Activated T-helper 1 cell treated with anti-CD3 and anti-CD28 coated beads, Interleukin-12 subunit alpha, Interleukin-12 subunit beta, Interleukin-2, Interleukin-4 antibody, amounts not matched to agents 30 ng/mL and 10 ng/mL and 1 ng/mL, durations not matched to agents 14 hours and 24 hours and 36 hours (primary cell): ENCODE results near the gene CIROP. TPM values are rescaled to one million over a fixed set of nuclear protein-coding genes. Genes with fewer than 3 reads are reported as not detected.

Experiments
- DNase-seq: peaks from one replicate; pipeline ENCODE4 v3.0.0; 2021; ENCODE audit warnings: low spot score
- H3K27ac Mint-ChIP-seq: one replicate; pipeline ENCODE4 v1.8.0; 2021; ENCODE audit warnings: mild to moderate bottlenecking, mixed read lengths
- H3K27me3 Mint-ChIP-seq: one replicate; pipeline ENCODE4 v1.8.0; 2022; ENCODE audit warnings: mild to moderate bottlenecking, moderate library complexity, mixed read lengths; ENCODE audit not compliant: insufficient read depth
- H3K36me3 Mint-ChIP-seq: one replicate; pipeline ENCODE4 v1.8.0; 2021; ENCODE audit warnings: low read depth, mixed read lengths
- H3K4me1 Mint-ChIP-seq: one replicate; pipeline ENCODE4 v1.8.0; 2021; ENCODE audit warnings: low read depth, mixed read lengths
- H3K4me3 Mint-ChIP-seq: one replicate; pipeline ENCODE4 v1.8.0; 2021; ENCODE audit warnings: mild to moderate bottlenecking, moderate library complexity, mixed read lengths
- H3K9me3 Mint-ChIP-seq: one replicate; pipeline ENCODE4 v1.8.0; 2021; ENCODE audit warnings: mixed read lengths
- intact Hi-C: fragments of 100-400 bp; cut with micrococcal nuclease; formaldehyde crosslinking; loops from one replicate; pipeline ENCODE4 v1.15.1; 2024
- total RNA-seq: library from RNA; stranded (reverse); gene quantifications from 2 replicates; pipeline ENCODE4 v1.2.3, GENCODE V29; 2022

The CIROP gene
- total RNA-seq, 1 donor from 2014 or later: not detected

DNA sequence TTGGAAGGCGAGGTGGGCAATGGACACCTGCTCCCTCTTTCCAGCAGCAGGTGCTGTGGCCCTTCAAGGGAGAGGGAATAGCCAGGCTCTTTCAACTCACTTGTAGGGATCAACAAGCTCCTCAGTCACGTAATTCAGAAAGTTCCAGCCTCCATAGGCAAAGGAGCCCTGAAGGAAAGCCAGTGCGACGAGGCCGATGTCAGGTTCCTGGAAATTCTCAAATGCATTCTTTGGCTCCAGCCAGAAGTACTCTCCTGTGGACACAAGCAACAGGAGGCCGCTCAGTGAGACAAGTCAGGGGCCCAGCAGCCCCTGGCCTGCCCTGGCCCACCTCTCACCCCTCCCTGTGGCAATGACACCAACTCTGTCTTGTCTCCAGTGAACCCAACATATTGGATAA is 35.6 kb upstream of the CIROP start:
- Mint-ChIP-seq H3K36me3 (no peaks in the 10 kb centered on the region), H3K27ac (no peak overlapping the region), H3K27me3 (peaks cover 12% of the 10 kb centered on the region), H3K9me3 (no peaks in the 10 kb centered on the region), H3K4me1 (no peaks in the 10 kb centered on the region), H3K4me3 (no peak overlapping the region)
- DNase-seq: no peak
- intact Hi-C loops: no loop called here

- Mint-ChIP-seq H3K36me3 (no peaks in the 10 kb centered on the region), H3K4me3 (no peak overlapping the region), H3K9me3 (no peaks in the 10 kb centered on the region), H3K27me3 (peaks cover 12% of the 10 kb centered on the region), H3K4me1 (no peaks in the 10 kb centered on the region), H3K27ac (no peak overlapping the region)
- intact Hi-C loops: no loop called here
- no peak for DNase-seq
Measured at GRCh38 chr14:23139874-23140273, 35.1 kb upstream of the CIROP start.

- no peak for DNase-seq
- intact Hi-C loops: no loop called here
- Mint-ChIP-seq H3K27ac (no peak overlapping the region), H3K4me1 (no peaks in the 10 kb centered on the region), H3K4me3 (no peak overlapping the region), H3K27me3 (peaks cover 7% of the 10 kb centered on the region), H3K9me3 (no peaks in the 10 kb centered on the region), H3K36me3 (no peaks in the 10 kb centered on the region)
Measured at GRCh38 chr14:23137813-23138535, 33.2 kb upstream of the CIROP start.

- H3K36me3 Mint-ChIP-seq: no peaks in the 10 kb centered on the region
- no peaks in the 10 kb centered on the region for H3K9me3 Mint-ChIP-seq
- intact Hi-C loops: no loop called here
- H3K4me1 Mint-ChIP-seq: no peaks in the 10 kb centered on the region
- DNase-seq: no peak
- H3K27me3 Mint-ChIP-seq: peaks cover 9% of the 10 kb centered on the region
- no peak overlapping the region for H3K4me3 Mint-ChIP-seq
- H3K27ac Mint-ChIP-seq: no peak overlapping the region
Measured at GRCh38 chr14:23137192-23137812, 32.5 kb upstream of the CIROP start.

GRCh38 chr14:23136566-23137133 is 31.9 kb upstream of the CIROP start:
- no peak for DNase-seq
- Mint-ChIP-seq H3K27ac (no peak overlapping the region), H3K9me3 (no peaks in the 10 kb centered on the region), H3K4me1 (no peaks in the 10 kb centered on the region), H3K27me3 (peaks cover 13% of the 10 kb centered on the region), H3K36me3 (no peaks in the 10 kb centered on the region), H3K4me3 (no peak overlapping the region)
- intact Hi-C loops: no loop called here

DNA sequence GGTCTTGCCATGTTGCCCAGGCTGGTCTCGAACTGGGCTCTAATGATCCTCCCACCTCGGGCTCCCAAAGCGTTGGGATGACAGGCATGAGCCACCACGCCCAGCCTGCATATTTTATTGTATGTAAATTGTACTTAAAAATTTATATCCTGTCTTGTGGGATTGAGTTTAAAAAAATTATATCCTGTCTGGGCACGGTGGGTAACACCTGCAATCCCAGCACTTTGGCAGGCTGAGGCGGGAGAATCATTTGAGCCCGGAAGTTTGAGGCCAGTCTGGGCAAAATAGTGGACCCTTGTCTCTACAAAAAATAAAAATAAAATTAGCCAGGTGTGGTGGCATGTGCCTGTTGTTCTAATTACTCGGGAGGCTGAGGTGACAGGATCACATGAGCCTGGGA is 28.2 kb upstream of the CIROP start:
- intact Hi-C loops: no loop called here
- H3K4me1 Mint-ChIP-seq: peaks cover 9% of the 10 kb centered on the region
- H3K36me3 Mint-ChIP-seq: no peaks in the 10 kb centered on the region
- H3K9me3 Mint-ChIP-seq: no peaks in the 10 kb centered on the region
- no peak overlapping the region for H3K4me3 Mint-ChIP-seq
- no peak overlapping the region for H3K27ac Mint-ChIP-seq
- no peak for DNase-seq
- peaks cover 10% of the 10 kb centered on the region for H3K27me3 Mint-ChIP-seq

GRCh38 chr14:23131482-23131881 is 26.7 kb upstream of the CIROP start:
- H3K36me3 Mint-ChIP-seq: no peaks in the 10 kb centered on the region
- peaks cover 11% of the 10 kb centered on the region for H3K27me3 Mint-ChIP-seq
- no peak overlapping the region for H3K27ac Mint-ChIP-seq
- intact Hi-C loops: no loop called here
- no peak overlapping the region for H3K4me3 Mint-ChIP-seq
- peaks cover 12% of the 10 kb centered on the region for H3K4me1 Mint-ChIP-seq
- no peak for DNase-seq
- H3K9me3 Mint-ChIP-seq: no peaks in the 10 kb centered on the region

- intact Hi-C loops: no loop called here
- Mint-ChIP-seq H3K4me3 (no peak overlapping the region), H3K27me3 (peaks cover 12% of the 10 kb centered on the region), H3K9me3 (no peaks in the 10 kb centered on the region), H3K36me3 (no peaks in the 10 kb centered on the region), H3K27ac (no peak overlapping the region), H3K4me1 (peaks cover 12% of the 10 kb centered on the region)
- no peak for DNase-seq
Measured at GRCh38 chr14:23130871-23131270, 26.1 kb upstream of the CIROP start.

DNA sequence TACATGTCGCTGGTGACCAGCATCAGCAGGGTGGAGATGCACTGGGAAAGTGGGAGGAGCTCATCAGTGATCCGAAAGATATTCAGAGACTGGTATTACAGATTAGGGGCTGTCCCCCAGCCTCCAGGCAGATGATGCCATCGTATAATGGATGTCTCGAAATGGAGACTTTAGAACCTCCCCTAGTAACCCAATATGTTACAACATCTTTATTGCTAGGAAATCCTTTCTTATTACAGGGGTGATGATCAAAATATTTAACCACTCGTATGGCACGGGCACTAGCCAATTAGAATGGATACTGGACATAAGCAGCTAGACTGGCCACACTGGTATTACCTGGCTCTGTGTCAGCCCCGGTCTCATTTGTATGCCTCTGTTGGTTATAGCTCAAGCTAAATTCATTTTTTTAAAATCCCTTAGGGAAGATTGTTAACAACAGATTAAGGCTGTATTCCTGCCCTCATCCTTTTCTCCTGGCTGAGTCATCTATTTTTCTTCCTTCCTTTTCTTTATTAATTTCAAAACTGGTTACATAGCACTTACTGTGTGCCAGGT is 25.0 kb upstream of the CIROP start:
- no peak for DNase-seq
- intact Hi-C loops: no loop called here
- Mint-ChIP-seq H3K4me3 (no peak overlapping the region), H3K27me3 (peaks cover 13% of the 10 kb centered on the region), H3K4me1 (peaks cover 12% of the 10 kb centered on the region), H3K36me3 (no peaks in the 10 kb centered on the region), H3K27ac (no peak overlapping the region), H3K9me3 (no peaks in the 10 kb centered on the region)

DNA sequence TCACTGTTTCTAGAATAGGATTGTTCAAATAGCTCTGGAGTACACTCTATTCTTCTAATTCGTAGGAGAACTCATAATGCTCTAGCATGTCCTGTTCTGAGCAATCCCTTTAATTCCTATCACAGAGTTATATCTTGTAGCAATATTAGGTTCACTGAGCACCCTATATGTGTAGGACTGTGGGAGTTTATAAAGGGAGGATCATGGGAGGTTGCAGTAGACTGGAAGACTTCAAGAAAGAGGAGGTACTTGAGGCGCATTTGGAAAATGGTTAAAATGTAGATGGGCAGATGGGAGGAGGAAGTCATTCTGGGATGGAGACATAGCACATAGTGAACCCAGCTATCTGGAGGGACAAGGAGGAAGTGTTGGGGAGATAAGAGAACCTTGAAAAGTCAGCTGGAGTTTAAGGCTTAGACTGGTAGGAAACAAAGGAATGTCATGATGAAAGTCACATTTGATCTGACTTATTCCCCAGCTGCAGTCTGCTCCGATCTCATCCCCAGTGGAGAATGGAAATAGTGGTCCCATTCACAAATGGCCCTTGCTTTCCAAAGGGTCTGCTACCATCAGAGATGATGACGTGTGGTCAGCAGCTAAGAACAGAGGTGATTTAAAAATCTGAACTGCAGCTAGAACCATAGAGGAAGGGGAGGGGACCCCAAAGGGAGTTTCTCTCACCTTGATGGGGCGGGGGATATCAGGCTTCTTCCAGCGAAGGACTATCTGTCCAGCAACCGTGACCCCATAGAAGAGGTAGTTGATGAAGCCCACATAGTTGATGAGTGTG is 24.4 kb upstream of the CIROP start:
- Mint-ChIP-seq H3K4me1 (peaks cover 12% of the 10 kb centered on the region), H3K9me3 (no peaks in the 10 kb centered on the region), H3K36me3 (no peaks in the 10 kb centered on the region), H3K4me3 (no peak overlapping the region), H3K27me3 (peaks cover 13% of the 10 kb centered on the region), H3K27ac (no peak overlapping the region)
- intact Hi-C loops: no loop called here
- DNase-seq: no peak

GRCh38 chr14:23127861-23128260 is 23.1 kb upstream of the CIROP start:
- no peak overlapping the region for H3K4me3 Mint-ChIP-seq
- no peak overlapping the region for H3K27ac Mint-ChIP-seq
- H3K4me1 Mint-ChIP-seq: peaks cover 12% of the 10 kb centered on the region
- H3K27me3 Mint-ChIP-seq: peaks cover 17% of the 10 kb centered on the region
- no peaks in the 10 kb centered on the region for H3K36me3 Mint-ChIP-seq
- H3K9me3 Mint-ChIP-seq: no peaks in the 10 kb centered on the region
- DNase-seq: no peak
- intact Hi-C loops: no loop called here

DNA sequence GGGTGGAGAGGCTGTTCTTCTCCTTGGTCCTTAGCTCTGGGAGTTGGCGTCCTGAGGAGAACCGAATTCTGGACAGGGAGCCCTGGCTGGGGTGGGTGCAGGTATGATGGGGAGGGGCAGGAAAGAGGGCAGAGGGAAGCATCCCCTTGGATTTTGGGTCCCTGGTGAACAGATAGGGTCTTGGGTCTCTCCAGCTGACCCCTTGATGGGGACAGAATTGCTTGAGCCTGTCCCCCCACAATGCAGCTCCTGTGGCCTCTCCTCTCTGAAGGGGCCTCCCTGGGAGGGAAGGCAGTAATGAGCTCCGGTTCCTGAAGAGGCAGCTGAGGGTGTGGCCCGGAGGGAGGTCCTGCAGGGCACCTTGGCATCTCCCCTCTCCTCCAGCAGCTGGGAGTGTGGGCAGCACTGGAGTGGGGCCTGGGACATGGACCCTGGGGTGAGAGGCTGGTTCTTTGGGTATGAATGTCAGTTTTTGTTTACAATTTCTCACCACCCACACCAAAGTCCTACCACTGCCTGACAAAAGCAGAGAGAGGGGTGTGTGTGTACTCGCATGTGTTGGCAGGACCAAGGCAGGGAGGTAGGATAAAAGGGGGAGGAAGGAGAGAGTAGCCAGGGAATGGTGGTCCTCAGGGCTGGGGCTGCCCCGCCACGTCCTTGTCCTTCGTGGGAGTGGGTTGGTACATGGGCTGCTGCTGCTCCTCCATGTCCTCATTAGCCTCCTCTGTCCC is 21.9 kb upstream of the CIROP start:
- intact Hi-C loops: no loop called here
- no peaks in the 10 kb centered on the region for H3K9me3 Mint-ChIP-seq
- DNase-seq: no peak
- H3K4me3 Mint-ChIP-seq: no peak overlapping the region
- no peaks in the 10 kb centered on the region for H3K36me3 Mint-ChIP-seq
- H3K27me3 Mint-ChIP-seq: peaks cover 17% of the 10 kb centered on the region
- no peak overlapping the region for H3K27ac Mint-ChIP-seq
- peaks cover 12% of the 10 kb centered on the region for H3K4me1 Mint-ChIP-seq
